ENCODE measurements around the gene CRYBG1. TPM values are rescaled to one million over a fixed set of nuclear protein-coding genes. Genes with fewer than 3 reads are reported as not detected.

Gene CRYBG1
- 0.07 TPM in 1 of 2 replicates, not detected in the other for total RNA-seq
- long read RNA-seq, partial matches to known transcripts, result 0 of 1 reads
- long read RNA-seq, other reads (novel, unspliced or antisense), result 1 of 1 reads

DNA sequence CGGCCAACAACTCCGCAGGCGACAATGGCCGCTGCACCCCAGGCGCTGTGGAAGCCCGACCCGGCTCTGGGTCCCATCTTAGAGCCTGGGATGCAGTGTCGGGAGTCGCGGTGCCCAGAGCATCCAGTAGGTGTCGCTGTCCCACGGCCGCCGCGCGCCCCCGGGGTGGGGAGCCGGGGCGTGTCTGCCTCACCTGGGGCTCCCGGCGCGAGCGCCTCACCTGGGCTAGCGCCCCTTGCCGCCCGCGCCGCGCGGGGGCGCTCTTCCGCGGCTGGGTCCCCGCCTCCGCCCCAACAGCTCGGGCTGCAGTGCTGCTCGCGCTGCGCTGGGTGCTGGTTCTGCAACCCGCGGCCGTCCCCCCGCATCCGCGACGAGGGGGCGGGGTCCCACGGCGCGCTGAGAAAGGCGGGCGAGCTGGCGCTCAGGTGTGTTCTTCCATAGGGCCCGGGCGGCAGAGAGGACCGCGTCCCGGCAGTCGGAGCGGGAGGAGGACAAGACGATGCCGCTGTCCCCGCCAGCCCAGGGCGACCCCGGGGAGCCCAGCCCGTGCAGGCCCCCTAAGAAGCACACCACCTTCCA lies at the start of gene CRYBG1:
CRYBG1 (plus strand) TSS at position 308 of the 579 bp plus-strand sequence; CDS start at position 500, 192 bp downstream.
- peaks cover 6% of the 10 kb centered on the region for H3K4me1 Mint-ChIP-seq
- no peaks in the 10 kb centered on the region for H3K9me3 Mint-ChIP-seq
- H3K27ac Mint-ChIP-seq (ENCODE audit: unreplicated experiment), result no peak within 1 kb of the TSS
- H3K36me3 Mint-ChIP-seq (ENCODE audit: low read depth), result no peaks in the 10 kb centered on the region
- TF ChIP-seq CTCF (conservative IDR thresholded peaks at IDR 0.05), result peak; percentile 99
- peak; percentile 72 for DNase-seq (ENCODE audit: low read depth, low spot score)
- H3K27me3 Mint-ChIP-seq (ENCODE audit: low read depth), result peaks cover 78% of the 10 kb centered on the region
- peak within 1 kb of the TSS; percentile 84 for H3K4me3 Mint-ChIP-seq

- Mint-ChIP-seq H3K4me1 (no peaks in the 10 kb centered on the region), H3K36me3 (ENCODE audit: low read depth) (peaks cover 6% of the 10 kb centered on the region), H3K27ac (ENCODE audit: unreplicated experiment) (no peak overlapping the region), H3K9me3 (no peaks in the 10 kb centered on the region), H3K4me3 (no peak overlapping the region), H3K27me3 (ENCODE audit: low read depth) (no peaks in the 10 kb centered on the region)
- TF ChIP-seq CTCF (conservative IDR thresholded peaks at IDR 0.05), result no peak
- no peak for DNase-seq (ENCODE audit: low read depth, low spot score)
Observed at GRCh38 chr6:106315765-106316374, 44.6 kb upstream of the CRYBG1 start.

DNA sequence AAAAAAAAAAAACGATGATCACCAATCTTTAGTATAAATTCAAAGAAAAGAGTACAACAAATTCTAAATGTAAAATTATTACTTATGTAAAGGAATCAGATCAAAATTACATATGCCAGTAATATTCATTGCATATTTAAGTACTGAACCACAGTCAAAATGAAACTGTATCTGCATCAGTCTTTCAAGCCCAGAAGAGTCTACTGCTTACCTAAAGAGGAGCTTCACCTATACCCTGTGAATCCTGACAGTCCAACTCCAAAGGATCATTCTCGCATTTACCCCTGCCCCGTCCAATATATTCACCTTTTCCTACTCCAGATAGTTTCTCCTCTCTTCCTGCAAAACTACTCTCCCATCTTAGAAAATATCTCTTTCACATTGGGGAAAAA lies 44.1 kb upstream of the CRYBG1 start:
- Mint-ChIP-seq H3K4me1 (no peaks in the 10 kb centered on the region), H3K27ac (ENCODE audit: unreplicated experiment) (no peak overlapping the region), H3K27me3 (ENCODE audit: low read depth) (no peaks in the 10 kb centered on the region), H3K9me3 (no peaks in the 10 kb centered on the region), H3K36me3 (ENCODE audit: low read depth) (peaks cover 6% of the 10 kb centered on the region), H3K4me3 (no peak overlapping the region)
- DNase-seq (ENCODE audit: low read depth, low spot score), result no peak
- no peak for TF ChIP-seq CTCF (conservative IDR thresholded peaks at IDR 0.05)

DNA sequence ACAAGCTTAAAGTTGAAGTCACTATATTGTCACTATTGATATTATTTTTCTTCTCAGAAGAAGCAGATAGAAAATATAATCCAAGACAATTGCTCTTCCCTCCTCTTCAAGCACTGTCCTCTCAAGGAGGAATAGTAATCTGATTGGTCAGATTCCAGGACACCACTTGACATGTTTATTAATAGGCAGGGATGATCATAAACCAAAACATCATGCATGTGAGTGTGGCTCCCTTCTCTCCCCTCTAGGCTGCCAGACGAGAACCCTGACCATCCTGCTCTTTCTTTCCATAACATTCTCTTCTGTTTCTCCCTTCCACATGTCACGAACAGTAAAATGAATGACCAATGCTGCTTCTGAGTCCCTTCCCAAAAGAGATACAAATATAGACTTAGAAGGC lies 42.5 kb upstream of the CRYBG1 start:
- no peak overlapping the region for H3K27ac Mint-ChIP-seq (ENCODE audit: unreplicated experiment)
- TF ChIP-seq CTCF (conservative IDR thresholded peaks at IDR 0.05), result no peak
- H3K9me3 Mint-ChIP-seq, result no peaks in the 10 kb centered on the region
- peaks cover 9% of the 10 kb centered on the region for H3K4me1 Mint-ChIP-seq
- DNase-seq (ENCODE audit: low read depth, low spot score), result no peak
- no peak overlapping the region for H3K4me3 Mint-ChIP-seq
- H3K36me3 Mint-ChIP-seq (ENCODE audit: low read depth), result peaks cover under 1% of the 10 kb centered on the region
- no peaks in the 10 kb centered on the region for H3K27me3 Mint-ChIP-seq (ENCODE audit: low read depth)

DNA sequence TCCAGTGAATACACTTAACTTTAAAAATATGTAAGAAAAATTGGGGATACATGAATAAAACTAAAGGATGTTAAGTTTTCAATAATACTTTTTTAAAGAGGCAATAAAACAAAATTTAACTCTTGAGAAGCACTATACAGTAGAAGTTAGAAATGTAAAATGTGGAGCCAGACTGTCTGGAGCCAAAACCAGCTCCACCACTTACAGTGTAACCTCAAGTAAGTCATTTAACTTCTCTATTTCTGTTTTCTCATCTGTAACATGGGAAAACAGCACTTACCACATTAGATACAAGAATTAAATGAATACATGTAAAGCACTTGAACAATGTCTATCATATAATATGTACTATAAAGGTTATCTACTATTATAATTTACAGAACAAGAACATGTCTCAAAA lies 41.7 kb upstream of the CRYBG1 start:
- Mint-ChIP-seq H3K27me3 (ENCODE audit: low read depth) (no peaks in the 10 kb centered on the region), H3K36me3 (ENCODE audit: low read depth) (no peaks in the 10 kb centered on the region), H3K4me1 (peaks cover 14% of the 10 kb centered on the region), H3K9me3 (no peaks in the 10 kb centered on the region), H3K27ac (ENCODE audit: unreplicated experiment) (no peak overlapping the region), H3K4me3 (no peak overlapping the region)
- no peak for DNase-seq (ENCODE audit: low read depth, low spot score)
- TF ChIP-seq CTCF (conservative IDR thresholded peaks at IDR 0.05), result no peak

All from neural crest cell (in vitro differentiated cells).